GM18907 (cell line): ENCODE results near the gene NEMP1.
"Not testable (repeated sequence)": the region's sequence is repeated elsewhere in the genome, so short reads cannot be mapped to it uniquely, and the experiment has no call there.

Experiments used
- ATAC-seq: cut with Tn5 transposase; IDR thresholded peaks from one replicate; pipeline ENCODE4 v1.9.1; 2021; ENCODE audit warnings: mild to moderate bottlenecking, moderate library complexity; ENCODE audit not compliant: unreplicated experiment

Gene NEMP1

DNA sequence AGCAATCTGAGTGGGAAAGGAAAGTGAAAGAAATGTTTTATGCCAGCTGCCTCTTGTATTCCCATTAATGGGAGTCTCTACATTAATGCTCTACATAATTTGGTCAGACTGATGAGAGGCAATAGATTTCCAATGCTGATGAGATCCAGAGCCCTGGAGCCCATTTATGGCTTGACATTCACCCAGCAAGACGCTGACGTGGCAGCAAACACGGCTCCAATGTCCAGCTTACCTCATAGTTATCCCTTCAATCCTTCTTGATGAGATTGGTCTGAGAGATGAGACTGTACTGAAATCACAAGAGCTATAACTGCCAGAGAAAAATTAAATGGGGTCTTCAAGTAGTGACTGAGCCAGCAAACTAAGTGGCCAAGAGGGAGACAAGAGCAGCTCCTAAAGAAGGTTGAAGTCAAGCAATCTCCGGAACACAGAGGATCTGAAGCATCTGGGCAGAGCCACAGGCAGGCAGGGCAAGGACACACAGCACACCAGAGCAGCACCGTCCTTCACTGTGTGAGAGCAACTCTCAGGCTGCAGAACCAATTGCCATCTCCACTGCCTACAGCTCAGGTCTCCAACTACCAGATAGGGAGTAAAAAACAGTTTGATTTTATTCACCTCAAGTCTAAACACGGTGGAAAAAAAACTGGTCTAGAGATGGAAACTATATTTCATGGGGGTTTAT, 21.4 kb downstream of the NEMP1 start:
- no peak for ATAC-seq

DNA sequence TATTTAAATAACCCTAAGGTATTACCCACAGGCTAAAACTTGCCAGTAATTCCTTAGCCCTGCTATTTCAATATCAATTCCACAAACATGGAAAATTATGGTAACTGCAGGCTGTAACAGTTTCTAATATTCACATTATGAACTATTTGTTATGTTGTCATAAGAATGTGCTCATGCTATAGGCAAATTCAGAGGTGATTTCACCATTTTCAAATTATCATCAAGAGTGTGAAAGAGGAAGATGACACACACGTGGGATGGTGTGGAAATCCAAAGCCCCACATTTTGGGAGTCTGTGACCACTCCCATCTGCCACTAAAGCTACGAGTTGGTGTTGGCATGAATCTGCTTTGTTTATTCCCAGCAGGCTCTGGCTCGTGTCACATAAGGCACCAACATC, 22.8 kb downstream of the NEMP1 start:
- ATAC-seq = no peak

DNA sequence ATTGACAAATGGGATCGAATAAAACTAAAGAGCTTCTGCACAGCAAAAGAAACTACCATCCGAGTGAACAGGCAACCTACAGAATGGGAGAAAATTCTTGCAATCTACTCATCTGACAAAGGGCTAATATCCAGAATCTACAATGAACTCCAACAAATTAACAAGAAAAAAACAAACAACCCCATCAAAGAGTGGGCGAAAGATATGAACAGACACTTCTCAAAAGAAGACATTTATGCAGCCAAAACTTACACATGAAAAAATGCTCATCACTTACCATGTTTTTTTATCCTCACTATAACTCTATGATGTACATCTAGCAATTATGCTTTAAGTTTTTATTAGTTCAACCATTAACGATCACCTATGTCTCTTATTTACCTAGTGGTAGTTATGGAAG, 24.7 kb downstream of the NEMP1 start:
- ATAC-seq = not testable (repeated sequence)

DNA sequence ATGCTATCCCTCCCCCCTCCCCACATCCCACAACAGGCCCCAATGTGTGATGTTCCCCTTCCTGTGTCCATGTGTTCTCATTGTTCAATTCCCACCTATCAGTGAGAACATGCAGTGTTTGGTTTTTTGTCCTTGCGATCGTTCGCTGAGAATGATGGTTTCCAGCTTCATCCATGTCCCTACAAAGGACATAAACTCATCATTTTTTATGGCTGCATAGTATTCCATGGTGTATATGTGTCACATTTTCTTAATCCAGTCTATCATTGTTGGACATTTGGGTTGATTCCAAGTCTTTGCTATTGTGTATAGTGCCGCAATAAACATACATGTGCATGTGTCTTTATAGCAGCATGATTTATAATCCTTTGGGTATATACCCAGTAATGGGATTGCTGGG, 25.4 kb downstream of the NEMP1 start:
- not testable (repeated sequence) for ATAC-seq

DNA sequence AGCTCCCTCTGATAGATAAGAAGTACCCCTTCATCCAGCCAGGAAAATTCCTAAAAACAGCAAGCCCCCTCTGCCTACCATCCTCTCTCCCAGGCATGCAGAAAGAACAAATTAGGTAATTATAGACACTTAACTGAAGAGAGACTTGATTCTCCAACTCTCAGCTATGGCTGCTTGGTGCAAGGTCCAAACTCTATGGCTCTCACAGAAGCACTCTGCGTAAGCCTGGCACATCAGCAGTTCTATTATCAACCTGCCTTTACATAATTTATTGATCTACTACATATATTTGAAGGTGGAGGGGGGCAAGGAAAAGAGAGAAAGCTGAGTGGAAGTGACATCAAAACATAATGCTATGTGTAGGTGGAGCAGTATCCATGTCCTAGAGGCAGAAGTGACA, 27.6 kb downstream of the NEMP1 start:
- no peak for ATAC-seq

DNA sequence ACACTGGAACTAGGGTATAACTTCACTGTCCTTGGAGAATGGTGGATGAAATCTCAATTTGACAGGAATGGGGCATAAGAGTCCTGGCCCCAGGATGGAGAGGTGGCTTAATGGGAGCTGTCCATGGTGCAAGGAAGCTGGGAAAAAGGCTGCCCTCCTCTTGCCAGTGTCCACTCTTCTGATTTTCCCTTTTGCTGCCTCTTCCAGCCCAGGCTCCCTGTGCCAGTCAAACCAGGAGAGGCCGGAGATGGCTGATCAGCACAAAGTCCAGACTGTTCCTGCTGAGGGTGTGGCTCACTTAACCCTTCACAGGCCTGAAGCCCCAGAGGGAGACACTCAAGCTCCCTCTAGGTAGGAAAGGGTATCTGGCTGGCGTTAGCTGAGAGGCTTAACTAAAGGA, 28.7 kb downstream of the NEMP1 start, which contains the start of gene MYO1A:
MYO1A (minus strand) TSS at position 240 of the 400 bp plus-strand sequence. CDS start 1,806 bp downstream, outside the sequence.
- no peak for ATAC-seq

DNA sequence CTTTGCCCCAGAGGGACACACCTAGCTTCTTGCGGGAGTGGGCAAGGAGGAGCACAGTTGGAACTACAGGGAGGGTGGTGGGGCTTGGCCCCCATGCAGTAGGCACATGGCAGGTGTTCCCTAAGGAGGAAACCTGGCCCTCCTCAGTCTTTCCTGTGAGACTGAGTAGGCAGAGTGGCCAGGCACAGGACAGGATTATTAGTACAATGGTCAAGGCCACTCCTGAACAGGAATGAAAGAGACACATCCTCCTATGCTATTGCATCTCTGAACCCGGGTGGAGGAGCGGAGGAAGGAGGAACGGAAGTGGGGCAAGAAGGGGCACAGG, 29.5 kb downstream of the NEMP1 start:
- ATAC-seq = no peak

DNA sequence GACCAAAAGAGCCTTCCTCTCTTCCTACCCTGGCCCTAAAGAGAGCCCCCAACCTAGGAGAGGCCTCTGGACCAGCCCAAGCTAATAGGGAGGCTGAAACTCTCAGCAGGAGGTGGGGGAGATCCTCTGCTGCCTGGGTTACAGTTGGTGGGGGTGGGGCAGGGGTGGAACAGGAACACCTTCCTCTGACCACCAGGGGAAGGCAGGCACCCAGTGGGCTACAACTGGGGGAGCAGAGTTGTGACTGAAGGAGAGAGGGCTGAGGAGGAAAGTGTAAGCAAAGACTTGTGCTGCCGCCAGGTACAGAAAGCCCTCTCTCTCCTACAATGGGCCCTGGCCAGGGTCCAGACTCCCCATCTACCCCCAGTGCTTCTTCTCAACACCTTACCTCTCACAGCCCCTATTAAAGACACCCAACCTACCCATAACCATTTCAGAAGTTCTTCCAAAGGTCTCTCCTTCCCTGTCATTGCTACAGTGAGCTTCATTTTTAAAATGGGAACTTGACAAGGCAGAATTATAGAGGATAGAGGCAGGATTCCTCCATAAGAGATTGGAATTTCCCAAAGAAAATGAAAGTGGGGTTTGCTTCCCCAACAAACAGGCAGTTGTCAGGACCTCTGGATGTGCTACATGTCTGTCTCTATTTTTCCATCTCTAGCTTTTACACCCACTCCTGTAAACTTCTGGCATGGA, 30.0 kb downstream of the NEMP1 start:
- no peak for ATAC-seq

DNA sequence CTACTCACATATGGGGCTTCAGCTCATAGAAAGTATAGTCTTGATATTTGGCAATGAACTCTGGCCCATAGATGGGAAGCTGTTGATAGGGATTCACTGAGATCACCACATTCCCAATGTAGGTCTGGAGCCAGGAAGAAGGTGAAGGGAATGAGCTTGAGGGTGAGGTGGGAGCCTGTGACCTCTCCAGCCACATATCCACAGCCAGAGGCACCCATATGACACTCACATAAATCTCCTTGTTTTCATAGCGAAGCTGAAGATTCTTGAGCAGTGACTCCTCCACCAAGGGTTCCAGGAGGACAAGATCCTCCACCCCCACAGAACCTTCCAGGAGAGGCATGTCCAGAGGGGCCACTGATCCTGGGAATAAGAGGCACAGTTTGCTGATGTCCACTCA, 30.6 kb downstream of the NEMP1 start:
- no peak for ATAC-seq

DNA sequence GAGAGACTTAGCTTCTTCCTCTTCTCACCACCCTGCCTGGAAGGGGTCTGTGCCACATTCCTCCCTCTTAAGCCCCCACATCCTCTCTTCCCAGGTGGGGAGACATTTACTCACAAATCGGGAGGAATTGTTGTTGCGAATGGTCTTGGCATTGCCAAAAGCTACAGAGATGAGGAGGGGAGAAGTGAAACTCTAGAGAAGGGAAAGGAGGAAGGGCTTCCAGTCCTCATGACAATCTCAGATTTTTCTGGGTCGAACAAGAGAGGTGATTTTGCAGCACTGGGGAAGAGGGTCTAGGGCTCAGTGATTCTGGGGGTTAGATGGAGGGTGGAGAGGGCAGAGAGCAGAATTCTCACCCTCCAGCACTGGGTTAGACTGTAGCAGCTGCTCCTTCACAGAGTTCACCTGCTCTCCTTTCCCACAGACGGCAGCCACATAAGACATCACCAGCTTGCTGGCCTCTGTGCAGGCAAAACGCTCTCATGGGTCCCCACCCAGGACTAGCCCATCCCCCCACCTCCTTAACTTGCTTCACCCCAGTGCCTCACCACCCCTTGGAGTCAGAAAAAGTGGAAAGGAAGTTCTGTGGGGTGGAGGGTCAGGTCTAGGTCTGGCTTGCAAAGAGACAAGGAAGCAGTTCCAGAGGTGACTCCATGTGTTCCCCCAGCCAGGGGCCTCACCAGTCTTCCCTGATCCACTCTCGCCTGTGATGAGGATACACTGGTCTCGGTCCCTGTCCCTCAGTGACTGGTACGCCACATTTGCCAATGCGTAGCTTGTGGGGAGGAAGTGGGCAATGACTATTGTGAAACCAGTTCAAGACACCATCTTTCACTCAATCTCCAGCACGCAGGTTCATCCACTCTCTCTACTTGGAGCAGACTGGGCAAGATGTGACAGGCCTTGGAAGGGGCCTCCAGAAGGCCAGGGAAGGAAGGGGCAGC, 31.4 kb downstream of the NEMP1 start:
- no peak for ATAC-seq

DNA sequence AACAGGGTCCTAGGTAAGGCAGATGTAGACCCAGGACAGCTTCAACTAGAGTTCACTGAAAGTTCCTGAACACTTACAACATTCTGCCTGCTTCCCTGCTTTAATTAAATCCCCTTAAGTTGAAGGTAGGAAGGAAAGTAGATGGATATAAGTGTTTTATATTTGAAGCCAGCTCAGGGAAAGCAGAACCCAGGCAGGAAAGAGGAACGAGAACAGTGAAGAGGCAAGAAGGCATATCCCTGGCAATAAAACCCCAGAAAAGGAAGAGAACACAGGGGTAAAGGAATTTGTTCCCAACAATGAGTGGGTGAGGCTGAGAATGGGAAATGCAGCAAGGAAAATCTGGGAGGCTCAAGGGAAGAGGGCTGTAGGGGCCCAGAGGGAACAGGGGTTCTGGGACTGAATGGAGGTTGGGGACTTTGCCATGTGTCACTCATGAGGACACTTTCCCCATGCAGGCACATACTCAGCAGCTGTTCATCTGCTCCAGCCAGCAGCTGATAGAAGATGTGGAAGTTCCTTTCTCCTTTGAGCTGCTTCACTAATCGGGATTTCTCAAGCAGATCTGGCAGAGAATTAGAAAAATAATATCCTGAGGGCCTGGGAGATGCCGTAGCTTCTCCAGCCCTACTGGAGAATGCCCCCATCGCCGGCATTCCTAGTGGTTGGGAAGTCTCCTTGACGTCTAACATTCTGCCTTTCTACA, 32.4 kb downstream of the NEMP1 start:
- ATAC-seq = no peak

DNA sequence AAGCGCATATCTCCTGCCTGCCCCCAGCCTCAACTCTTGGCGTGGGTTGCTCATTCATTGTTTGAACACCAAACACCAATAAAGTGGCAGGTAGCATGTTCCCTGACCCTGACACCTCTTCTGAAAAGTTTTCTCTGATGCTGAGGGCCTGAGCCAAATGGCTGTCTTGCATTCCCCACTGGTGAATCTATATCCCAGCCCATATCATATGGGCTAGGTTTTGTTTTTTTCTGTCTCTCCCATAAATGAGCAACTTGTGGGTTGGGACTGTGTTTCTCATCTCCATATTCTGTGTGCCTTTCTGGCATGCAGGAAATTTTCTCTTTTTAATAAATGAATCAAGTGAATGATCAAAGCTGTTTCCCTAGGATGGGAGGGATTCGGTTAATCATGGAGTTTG, 33.7 kb downstream of the NEMP1 start:
- ATAC-seq = no peak

DNA sequence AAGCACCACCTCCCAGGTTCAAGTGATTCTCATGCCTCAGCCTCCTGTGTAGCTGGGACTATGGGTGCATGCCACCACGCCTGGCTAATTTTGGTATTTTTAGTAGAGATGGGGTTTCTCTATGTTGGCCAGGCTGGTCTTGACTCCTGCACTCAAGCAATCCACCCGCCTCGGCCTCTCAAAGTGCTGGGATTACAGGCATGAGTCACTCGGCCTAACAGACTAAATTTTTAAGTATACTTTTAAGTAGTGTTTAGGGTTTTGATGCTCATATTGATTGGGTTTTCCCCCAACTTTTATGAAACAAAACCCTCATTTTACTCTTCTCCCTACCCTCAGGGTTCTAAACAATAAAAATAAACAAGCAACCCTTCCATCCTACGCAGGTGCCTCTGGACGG, 34.1 kb downstream of the NEMP1 start:
- no peak for ATAC-seq

DNA sequence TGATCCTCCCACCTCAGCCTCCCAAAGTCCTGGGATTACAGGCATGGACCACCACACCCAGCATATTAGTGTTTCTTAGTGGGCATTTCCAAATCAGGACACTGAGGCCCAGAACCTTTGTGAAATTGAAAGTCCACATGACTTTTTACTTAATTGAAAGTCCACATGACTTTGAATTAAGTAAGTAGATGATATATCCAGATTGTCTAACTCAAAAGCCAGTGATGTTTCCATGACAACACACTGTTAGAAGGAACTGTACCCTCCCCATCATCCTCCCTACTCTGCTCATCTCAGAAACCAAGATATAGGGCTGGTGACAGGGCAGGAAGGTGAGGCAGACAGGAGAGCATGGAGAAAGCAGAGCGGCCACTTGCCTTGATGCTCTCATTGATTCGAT, 35.9 kb downstream of the NEMP1 start:
- ATAC-seq = no peak

DNA sequence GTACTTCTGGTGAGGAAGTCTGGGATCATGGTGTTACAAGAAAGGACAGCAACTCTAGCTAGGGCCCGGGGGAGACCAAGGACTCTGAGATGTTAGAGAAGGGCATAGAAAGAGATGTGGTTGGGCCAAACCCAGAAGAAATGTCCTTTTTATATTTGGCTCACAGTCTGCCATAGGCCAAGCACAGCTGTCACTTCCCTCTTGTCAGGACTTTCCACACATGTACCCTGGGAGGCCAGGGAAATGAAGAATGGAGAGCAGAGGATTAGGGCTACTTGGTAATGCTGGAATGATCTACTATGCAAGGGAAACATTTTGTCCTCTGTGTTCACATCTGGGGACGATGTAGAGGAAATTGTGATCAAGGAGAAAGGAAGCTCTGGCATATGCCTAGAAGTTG, 37.8 kb downstream of the NEMP1 start:
- ATAC-seq = no peak

DNA sequence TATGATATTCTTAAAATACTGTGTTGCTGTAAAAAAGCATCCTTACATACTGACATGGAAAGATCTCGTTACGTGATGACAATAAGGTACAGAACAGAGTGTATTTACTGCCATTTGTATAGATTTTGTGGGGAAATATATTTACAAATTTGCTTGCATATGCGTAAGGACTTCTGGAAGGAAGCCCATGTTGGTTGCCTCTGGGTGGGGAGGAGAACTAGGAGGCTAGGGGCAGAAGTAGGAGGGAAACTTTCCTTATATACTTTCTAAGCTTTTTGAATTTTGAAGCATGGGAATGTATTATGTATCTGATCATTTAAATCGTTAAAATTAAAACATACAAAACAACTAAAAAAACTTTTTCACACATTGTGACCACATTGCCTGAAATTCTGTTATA, 38.4 kb downstream of the NEMP1 start:
- ATAC-seq = no peak

DNA sequence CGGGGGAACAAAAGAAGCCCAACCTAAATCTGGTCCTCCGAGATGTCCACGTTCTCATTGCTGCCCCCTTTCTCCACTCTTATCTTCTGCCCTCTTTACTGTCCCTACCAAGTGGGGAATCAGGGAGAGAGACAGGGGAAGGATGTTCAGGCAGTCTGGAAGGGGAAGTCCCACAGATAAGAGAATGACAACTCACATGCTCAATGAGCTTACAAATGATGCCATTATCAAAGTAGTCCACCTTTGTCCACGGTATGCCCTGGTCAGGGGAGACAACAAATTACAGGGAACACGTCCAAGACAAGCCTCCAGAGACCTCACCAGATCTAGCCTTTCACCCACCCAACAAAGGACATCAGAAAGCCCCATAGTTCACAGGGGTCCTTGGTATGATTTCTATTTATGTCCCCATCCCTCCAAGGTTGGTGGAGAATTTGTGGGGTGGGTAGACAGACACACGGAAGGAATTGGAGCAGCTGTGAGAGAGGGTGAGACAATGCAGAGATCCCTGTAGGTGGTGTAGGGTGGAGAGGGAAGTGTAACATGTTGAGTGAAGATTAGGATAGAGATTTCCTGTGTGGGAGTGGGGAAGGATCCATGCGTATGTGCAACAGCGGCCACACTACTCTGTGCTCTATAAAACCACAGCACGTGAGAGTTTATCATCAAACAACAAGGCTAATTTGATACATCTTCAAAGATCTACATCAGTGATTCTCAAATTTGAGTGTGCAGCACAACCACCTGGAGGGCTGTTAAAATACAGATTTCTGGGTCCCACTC, 39.4 kb downstream of the NEMP1 start:
- no peak for ATAC-seq

DNA sequence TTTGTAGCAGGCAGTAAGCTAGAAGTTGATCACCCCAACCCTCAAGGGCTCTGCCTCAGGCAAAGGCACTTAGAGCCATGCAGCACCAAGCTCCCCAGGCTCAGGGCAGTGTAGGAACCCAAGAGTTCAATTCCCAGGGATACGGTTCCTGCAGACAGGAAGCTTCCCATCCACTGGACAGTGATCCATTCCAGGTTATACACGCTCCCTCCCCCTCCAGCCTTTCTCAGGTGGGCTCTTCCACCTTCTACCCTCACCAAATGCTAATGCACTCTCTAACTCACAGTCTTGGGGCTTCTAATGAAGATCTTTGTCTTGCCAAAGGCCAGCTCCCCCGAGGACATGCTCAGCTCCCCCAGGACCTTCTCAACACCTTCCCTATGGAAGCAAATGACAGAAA, 41.3 kb downstream of the NEMP1 start:
- ATAC-seq = no peak

DNA sequence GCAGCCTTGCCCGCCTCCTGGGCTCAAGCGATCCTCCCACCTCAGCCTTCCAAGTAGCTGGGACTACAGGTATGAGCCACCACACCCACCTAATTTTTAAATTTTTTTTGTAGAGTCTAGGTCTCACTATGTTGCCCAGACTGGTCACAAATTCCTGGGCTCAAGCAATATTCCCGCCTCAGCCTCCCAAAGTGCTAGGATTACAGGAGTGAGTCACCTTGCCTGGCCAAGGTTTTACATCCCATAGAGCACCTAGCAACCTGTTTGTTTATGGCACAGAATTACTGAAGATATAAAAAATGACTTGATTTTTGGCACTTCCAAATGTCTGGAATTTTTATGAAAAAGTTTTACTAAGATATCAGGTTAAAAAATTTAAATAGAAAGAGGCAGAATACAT, 45.2 kb downstream of the NEMP1 start:
- ATAC-seq = no peak

DNA sequence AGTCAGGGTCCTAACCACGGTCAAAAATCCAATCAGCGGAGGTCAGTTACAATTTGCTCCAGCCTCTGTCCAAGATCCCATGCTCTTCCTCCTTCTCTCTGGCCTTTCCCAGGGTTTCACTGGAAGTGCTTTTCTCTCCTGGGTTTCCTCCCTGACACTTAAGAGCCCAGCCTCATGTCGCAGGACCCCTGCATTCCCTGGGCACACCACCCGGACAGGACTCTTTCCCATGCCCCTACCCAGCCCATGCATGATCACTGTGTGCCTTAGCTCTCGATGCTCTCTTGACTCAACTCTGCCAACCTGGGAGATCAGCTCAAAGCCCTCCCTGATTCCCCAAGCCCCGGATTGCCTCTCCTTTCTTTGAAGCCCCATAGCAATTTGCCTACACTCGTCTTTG, 46.8 kb downstream of the NEMP1 start:
- ATAC-seq = no peak
